IPS DF 6.9 (cell line): ENCODE measurements around the gene USP26.
"Not testable (repeated sequence)": the region's sequence is repeated elsewhere in the genome, so short reads cannot be mapped to it uniquely, and the experiment has no call there.

ENCODE experiments used
- DNase-seq: peaks from one replicate; pipeline ENCODE4 v3.0.0-alpha.2; 2013; ENCODE audit warnings: low read depth, low spot score
- H3K27ac ChIP-seq: one replicate; pipeline ENCODE4 v1.5.1; 2013; ENCODE audit warnings: low read length, control low read depth
- H3K27me3 ChIP-seq: 2 replicates; pipeline ENCODE4 v1.6.1; 2013; ENCODE audit warnings: mild to moderate bottlenecking, low read length; ENCODE audit not compliant: control insufficient read depth, insufficient read depth
- H3K36me3 ChIP-seq: 2 replicates; pipeline ENCODE4 v1.6.1; 2013; ENCODE audit warnings: low read length; ENCODE audit not compliant: control insufficient read depth, insufficient read depth
- H3K4me1 ChIP-seq: 2 replicates; pipeline ENCODE4 v1.6.1; 2013; ENCODE audit warnings: low read length; ENCODE audit not compliant: control insufficient read depth, insufficient read depth
- H3K4me3 ChIP-seq: 2 replicates; pipeline ENCODE4 v1.5.1; 2013; ENCODE audit warnings: mild to moderate bottlenecking, low read length
- H3K9me3 ChIP-seq: 2 replicates; pipeline ENCODE4 v1.6.1; 2013; ENCODE audit warnings: low read length, inconsistent platforms; ENCODE audit not compliant: control insufficient read depth, insufficient read depth
- WGBS: extraction: QIAGEN DNeasy Blood & Tissue Kit; methylation state at CpG from one replicate; pipeline ENCODE4 v1.1.7; 2013; ENCODE audit warnings: mixed read lengths, missing lambda C conversion rate; ENCODE audit not compliant: insufficient read length, insufficient coverage; 5-methylcytosine and 5-hydroxymethylcytosine counted together

Gene USP26

DNA sequence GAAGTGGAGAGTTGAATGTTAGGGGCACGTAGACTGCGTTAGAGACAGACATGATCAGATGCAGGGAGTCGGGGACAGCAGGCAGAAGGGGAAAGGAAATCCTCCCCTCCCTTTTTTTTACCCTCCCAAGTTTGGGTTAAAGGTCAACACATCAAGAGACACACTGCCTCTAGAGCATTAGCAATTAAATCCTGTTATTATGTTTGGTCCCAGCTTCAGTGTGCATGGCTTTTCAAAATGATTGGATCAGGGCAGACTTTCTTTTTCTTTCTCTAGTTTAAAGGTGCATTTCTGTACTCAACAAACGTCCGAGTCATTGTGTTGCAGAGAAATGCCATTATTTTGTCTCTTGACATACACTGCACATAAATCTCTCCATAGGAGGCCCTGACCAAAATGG lies 63.9 kb downstream of the USP26 start:
- H3K27ac ChIP-seq, result no peak overlapping the region
- H3K4me1 ChIP-seq, result no peaks in the 10 kb centered on the region
- no peaks in the 10 kb centered on the region for H3K36me3 ChIP-seq
- no peaks in the 10 kb centered on the region for H3K9me3 ChIP-seq
- H3K27me3 ChIP-seq, result no peaks in the 10 kb centered on the region
- no CpG with 5 or more reads among the region's 5 CpGs for WGBS
- DNase-seq, result no peak
- no peak overlapping the region for H3K4me3 ChIP-seq

DNA sequence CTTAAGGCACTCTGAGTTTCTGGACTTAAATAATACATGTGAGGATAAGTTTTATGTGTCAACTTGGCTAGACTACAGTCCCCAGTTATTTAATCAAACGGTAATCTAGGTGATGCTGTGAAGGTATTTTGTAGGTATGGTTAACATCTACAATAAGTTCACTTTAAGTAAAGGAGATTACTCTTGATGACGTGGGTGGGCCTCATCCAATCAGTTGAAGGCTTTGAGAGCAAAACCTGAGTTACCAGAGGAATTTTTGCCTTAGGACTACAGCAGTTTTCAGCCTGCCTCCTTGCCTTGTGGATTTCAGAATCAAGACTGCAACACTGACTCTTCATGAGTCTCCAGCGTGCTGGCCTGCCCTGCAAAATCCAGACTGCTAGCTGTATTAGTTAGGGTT lies 78.7 kb downstream of the USP26 start:
- no peaks in the 10 kb centered on the region for H3K4me1 ChIP-seq
- no peaks in the 10 kb centered on the region for H3K27me3 ChIP-seq
- DNase-seq, result no peak
- H3K27ac ChIP-seq, result no peak overlapping the region
- H3K4me3 ChIP-seq, result no peak overlapping the region
- no peaks in the 10 kb centered on the region for H3K9me3 ChIP-seq
- WGBS, result no CpG with 5 or more reads among the region's 3 CpGs
- H3K36me3 ChIP-seq, result no peaks in the 10 kb centered on the region

DNA sequence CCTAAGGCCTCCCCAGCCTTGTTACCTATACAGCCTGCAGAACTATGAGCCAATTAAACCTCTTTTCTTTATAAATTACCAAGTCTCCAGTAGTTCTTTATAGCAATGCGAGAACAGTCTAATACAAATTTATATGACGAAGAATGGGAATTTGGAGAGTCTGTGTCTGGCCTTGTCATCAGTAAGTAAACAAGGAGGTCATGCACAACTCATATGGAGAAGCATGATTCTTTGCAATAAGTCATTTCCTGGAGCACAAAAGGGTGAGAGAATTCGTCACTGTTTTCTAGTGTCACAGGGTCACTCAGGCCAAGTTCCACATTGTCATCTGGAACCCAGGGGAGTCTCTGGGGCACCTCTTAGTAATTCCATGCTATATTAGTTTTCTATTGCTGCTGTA lies 89.5 kb downstream of the USP26 start:
- Histone ChIP-seq H3K27me3 (no peaks in the 10 kb centered on the region), H3K36me3 (no peaks in the 10 kb centered on the region), H3K9me3 (no peaks in the 10 kb centered on the region), H3K4me3 (no peak overlapping the region), H3K4me1 (no peaks in the 10 kb centered on the region), H3K27ac (no peak overlapping the region)
- no peak for DNase-seq
- WGBS, result no CpG with 5 or more reads among the region's 3 CpGs

DNA sequence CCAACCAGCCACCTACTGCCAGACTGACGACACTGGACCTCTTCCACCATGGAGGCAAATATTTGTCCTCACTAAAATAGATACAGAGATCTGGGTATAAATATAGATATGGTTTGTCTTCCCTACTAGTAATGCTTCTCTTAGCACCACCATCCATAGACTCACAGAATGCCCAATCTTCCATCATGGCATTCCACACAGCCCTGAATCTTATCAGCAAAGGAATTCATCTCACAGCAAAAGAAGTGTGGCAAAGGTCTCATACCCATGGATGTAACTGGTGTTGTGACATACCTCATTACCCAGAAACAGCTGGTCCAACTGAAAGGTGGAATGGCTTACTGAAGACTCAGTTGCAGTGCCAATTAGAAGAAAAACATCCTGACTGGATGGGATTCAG lies 91.3 kb downstream of the USP26 start:
- no peaks in the 10 kb centered on the region for H3K36me3 ChIP-seq
- H3K27me3 ChIP-seq, result no peaks in the 10 kb centered on the region
- no peak overlapping the region for H3K27ac ChIP-seq
- H3K9me3 ChIP-seq, result no peaks in the 10 kb centered on the region
- DNase-seq, result no peak
- no peak overlapping the region for H3K4me3 ChIP-seq
- no CpG with 5 or more reads among the region's 1 CpG for WGBS
- H3K4me1 ChIP-seq, result no peaks in the 10 kb centered on the region

DNA sequence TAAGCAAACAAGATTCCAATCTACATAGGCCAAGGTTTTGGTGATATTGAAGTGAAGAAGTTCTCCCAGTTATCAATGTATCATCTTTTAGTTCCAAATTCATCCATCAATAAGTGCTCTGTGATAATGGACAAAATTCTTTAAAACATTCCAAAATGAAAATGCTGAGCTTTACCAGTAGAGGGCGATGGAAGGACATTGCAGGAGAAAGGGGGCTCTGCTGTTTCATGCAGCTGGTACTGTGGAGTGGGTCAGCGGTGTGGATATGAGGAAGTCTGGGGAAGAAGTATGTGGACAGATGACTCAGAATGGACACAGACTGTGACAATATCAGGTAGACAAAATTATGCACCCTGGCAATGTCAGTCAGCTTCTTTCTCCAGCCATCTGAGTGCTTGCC lies 91.9 kb downstream of the USP26 start:
- H3K27ac ChIP-seq, result no peak overlapping the region
- no peak for DNase-seq
- no peaks in the 10 kb centered on the region for H3K36me3 ChIP-seq
- H3K4me1 ChIP-seq, result no peaks in the 10 kb centered on the region
- H3K27me3 ChIP-seq, result no peaks in the 10 kb centered on the region
- H3K9me3 ChIP-seq, result no peaks in the 10 kb centered on the region
- H3K4me3 ChIP-seq, result no peak overlapping the region
- no CpG with 5 or more reads among the region's 2 CpGs for WGBS

DNA sequence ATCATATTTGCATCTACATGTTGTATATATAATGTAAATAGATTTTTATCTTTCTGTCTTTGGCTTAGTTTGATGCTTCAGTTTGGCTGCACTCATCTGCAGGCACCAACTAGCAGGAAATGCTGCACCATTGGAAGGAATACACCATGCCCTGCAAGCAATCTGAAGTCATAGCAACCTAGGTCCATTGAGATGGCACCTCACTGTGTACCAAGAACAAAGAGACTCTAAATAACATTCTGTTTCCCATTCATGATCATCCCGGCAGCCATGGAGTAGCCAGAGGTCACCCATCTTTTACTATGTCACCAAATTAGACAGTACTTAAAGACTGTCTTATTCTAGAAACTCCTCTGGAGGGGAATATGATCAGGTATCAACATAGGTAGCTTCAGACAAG lies 97.7 kb downstream of the USP26 start:
- WGBS, result no CpG with 5 or more reads among the region's 1 CpG
- H3K4me1 ChIP-seq, result no peaks in the 10 kb centered on the region
- no peaks in the 10 kb centered on the region for H3K27me3 ChIP-seq
- H3K9me3 ChIP-seq, result no peaks in the 10 kb centered on the region
- no peak for DNase-seq
- H3K36me3 ChIP-seq, result no peaks in the 10 kb centered on the region
- H3K27ac ChIP-seq, result no peak overlapping the region
- H3K4me3 ChIP-seq, result no peak overlapping the region

DNA sequence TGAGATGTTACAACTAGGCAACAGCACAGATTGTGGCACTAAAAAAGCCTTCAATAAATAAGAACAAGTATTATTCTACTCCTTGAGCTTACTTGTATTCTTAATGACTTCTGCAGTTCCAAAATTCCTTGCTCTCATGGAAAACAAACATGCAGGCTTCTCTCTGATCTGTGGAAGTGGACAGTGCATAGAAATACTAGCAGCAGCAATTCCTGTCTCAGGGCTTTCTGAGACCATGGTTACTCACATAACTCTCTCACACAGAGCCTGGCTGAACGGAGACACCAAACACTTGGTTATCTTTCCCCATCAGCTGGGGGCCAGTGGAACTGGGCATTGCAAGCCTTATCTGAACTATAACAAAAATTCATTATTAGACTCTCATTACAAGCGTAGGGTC lies 106.1 kb downstream of the USP26 start:
- H3K27me3 ChIP-seq, result no peaks in the 10 kb centered on the region
- H3K27ac ChIP-seq, result no peak overlapping the region
- H3K9me3 ChIP-seq, result no peaks in the 10 kb centered on the region
- no peaks in the 10 kb centered on the region for H3K36me3 ChIP-seq
- no CpG with 5 or more reads among the region's 2 CpGs for WGBS
- no peaks in the 10 kb centered on the region for H3K4me1 ChIP-seq
- no peak for DNase-seq
- H3K4me3 ChIP-seq, result no peak overlapping the region

DNA sequence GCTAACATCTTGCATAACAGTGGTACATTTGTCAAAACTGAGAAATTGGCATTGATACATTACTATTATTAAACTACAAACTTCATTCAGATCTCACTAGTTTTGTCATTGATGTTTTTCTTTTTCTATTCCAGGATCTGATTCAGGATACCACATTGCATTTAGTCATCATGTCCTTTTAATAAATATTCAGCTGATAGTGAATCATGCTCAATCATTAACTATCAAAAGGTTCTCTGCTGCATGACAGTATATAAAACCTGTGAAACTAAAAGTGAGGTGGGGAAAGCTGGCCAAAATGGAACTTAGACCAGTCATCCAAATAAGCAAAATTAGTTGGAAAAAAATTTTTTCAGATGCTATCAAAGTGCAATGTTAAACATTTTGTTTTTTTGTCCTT lies 110.4 kb downstream of the USP26 start:
- no peak overlapping the region for H3K4me3 ChIP-seq
- no peaks in the 10 kb centered on the region; the same call in 1 of the 2 replicates for H3K4me1 ChIP-seq
- no peaks in the 10 kb centered on the region for H3K36me3 ChIP-seq
- H3K27me3 ChIP-seq, result no peaks in the 10 kb centered on the region
- H3K9me3 ChIP-seq, result no peaks in the 10 kb centered on the region
- no peak overlapping the region for H3K27ac ChIP-seq
- no peak for DNase-seq

DNA sequence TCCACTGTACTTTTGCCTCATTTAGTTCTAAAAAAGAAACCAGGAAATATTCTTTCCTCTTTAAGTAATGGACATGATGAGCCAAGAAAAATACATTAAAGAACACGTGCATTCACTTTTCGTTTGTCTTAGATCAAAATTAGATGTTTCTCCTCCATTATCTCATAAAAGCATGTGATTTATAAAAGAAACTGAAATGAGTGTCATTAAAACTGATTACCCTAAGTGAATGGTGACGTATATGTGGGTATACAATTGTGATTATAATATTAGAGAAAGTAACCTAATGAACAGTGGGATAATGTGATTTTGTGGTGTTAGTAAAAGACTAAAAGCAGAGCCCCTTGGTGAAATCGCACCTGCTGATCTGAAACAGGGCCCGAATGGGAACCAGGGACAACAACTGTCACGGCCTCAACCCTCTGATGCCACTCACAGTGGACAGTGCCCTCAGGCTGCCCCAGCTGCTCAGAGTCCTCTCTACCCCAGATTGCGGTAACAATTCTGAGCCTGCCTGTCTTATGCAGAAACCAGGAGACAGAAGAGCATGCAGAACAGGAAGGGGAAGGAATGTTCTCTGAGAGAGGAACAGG lies 112.8 kb downstream of the USP26 start:
- Histone ChIP-seq H3K4me1 (no peaks in the 10 kb centered on the region; the same call in 1 of the 2 replicates), H3K27ac (no peak overlapping the region), H3K9me3 (no peaks in the 10 kb centered on the region), H3K36me3 (no peaks in the 10 kb centered on the region), H3K4me3 (no peak overlapping the region), H3K27me3 (no peaks in the 10 kb centered on the region)
- WGBS, result 100% methylated on average over 1 of the region's 7 CpGs
- no peak for DNase-seq

DNA sequence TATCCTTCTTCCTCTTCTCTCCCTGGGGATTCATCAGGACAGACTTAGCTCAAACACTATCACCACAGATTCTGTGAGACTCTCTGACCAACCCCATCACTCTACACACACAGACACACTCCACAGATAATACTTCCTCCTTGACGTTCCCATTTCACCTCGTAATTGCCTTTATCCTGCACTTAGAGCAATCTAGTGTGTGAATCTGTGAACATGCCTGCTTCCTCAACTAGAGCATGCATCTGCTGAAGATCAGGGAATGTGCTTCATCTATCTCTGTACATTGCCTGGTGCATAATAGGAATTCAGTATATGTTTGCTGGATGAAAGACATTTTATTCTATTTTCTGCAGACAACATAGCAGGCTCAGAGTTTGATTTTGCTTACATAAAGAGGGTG lies 113.4 kb downstream of the USP26 start:
- Histone ChIP-seq H3K9me3 (no peaks in the 10 kb centered on the region), H3K4me1 (no peaks in the 10 kb centered on the region; the same call in 1 of the 2 replicates), H3K36me3 (no peaks in the 10 kb centered on the region), H3K27me3 (no peaks in the 10 kb centered on the region), H3K27ac (no peak overlapping the region), H3K4me3 (no peak overlapping the region)
- no CpG with 5 or more reads among the region's 2 CpGs for WGBS
- no peak for DNase-seq

DNA sequence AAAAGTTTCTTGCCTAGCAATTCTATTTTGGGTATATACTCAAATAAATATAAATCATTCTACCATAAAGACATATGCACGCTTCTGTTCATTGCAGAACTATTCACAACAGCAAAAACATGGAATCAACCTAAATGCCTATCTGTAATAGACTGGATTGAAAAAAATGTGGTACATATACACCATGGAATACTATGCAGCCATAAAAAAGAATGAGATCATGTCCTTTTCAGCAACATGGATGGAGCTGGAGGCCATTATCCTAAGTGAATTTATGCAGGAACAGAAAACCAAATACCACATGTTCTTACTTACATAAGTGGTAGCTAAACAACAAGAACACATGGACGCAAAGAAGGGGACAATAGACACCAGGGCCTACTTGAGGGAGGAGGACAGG lies 116.9 kb downstream of the USP26 start:
- not testable (repeated sequence) for H3K36me3 ChIP-seq, H3K4me3 ChIP-seq, DNase-seq, H3K27me3 ChIP-seq, H3K27ac ChIP-seq, H3K9me3 ChIP-seq, H3K4me1 ChIP-seq
- no CpG with 5 or more reads among the region's 2 CpGs for WGBS
